Peyer's patch (tissue), 4 donors: ENCODE measurements around the gene TXNRD2. TPM values are rescaled to one million over a fixed set of nuclear protein-coding genes. Genes with fewer than 3 reads are reported as not detected.

ENCODE experiments used
- DNase-seq, 3 donors: peaks; one replicate each; pipeline ENCODE4 v3.0.0-alpha.2; 2017 to 2019
- H3K27ac ChIP-seq, 4 donors: fragments of 200-600 bp; sonication (generic); one replicate each; pipeline ENCODE4 v1.5.1; 2016 to 2019
- H3K27me3 ChIP-seq, 2 donors: fragments of 200-600 bp; sonication (generic); one replicate each; pipeline ENCODE4 v1.5.1; 2019
- H3K36me3 ChIP-seq, 3 donors: fragments of 200-600 bp; sonication (generic); one replicate each; pipeline ENCODE4 v1.5.1; 2016 to 2019
- H3K4me1 ChIP-seq, 4 donors: fragments of 200-600 bp; sonication (generic); one replicate each; pipeline ENCODE4 v1.5.1; 2016 to 2019
- H3K4me3 ChIP-seq, 4 donors: fragments of 200-600 bp; sonication (generic); 1 replicate in 3 of 4; 2 replicates in 1 of 4; pipeline ENCODE4 v1.5.1; 2016 to 2019; ENCODE audit warnings: mild to moderate bottlenecking in 1 of 4
- H3K9me3 ChIP-seq, 4 donors: fragments of 200-600 bp; sonication (generic); one replicate each; pipeline ENCODE4 v1.5.1; 2016 to 2019; ENCODE audit warnings: mild to moderate bottlenecking in 1 of 4
- CTCF ChIP-seq, 6 experiments: fragments of 450-650 bp in 4 of 6; fragments of 200-600 bp in 2 of 6; sonication (generic) in 1 of 6; IDR thresholded peaks; one replicate each; pipeline ENCODE4 v1.5.1; 2017 to 2019; ENCODE audit warnings: antibody characterized with exemption in 6 of 6, mild to moderate bottlenecking in 3 of 6, moderate library complexity in 1 of 6
- POLR2A ChIP-seq, 2 donors: fragments of 450-650 bp; IDR thresholded peaks; one replicate each; pipeline ENCODE4 v1.5.1; 2017; ENCODE audit warnings: antibody characterized with exemption in 2 of 2, mild to moderate bottlenecking in 2 of 2, moderate library complexity in 2 of 2
- total RNA-seq, 4 donors: library from RNA; depleted of rRNA; stranded (reverse); fragments of >200 nt; gene quantifications; one replicate each; pipeline ENCODE4 v1.1.0, GENCODE V29; 2016

Gene TXNRD2
- total RNA-seq, 4 donors from 2014 or later: 24.7 to 29.8 (median 27.2) TPM

- Histone ChIP-seq H3K27me3 (no peaks in the 10 kb centered on the region), H3K4me3 (no peak overlapping the region), H3K4me1 (peaks cover 0 to 10% (median 0%) of the 10 kb centered on the region in 4 donors), H3K36me3 (peaks cover 0 to 22% (median 0%) of the 10 kb centered on the region in 3 donors), H3K9me3 (no peaks in the 10 kb centered on the region), H3K27ac (no peak overlapping the region)
- TF ChIP-seq CTCF (IDR thresholded peaks at IDR 0.05): no peak
- no peak for TF ChIP-seq POLR2A (IDR thresholded peaks at IDR 0.05)
- no peak for DNase-seq
Measured at GRCh38 chr22:19902245-19902715, 39.3 kb downstream of the TXNRD2 start.

- peaks cover 0 to 28% (median 0%) of the 10 kb centered on the region in 3 donors for H3K36me3 ChIP-seq
- TF ChIP-seq POLR2A (IDR thresholded peaks at IDR 0.05) (no peak), CTCF (IDR thresholded peaks at IDR 0.05) (no peak)
- H3K9me3 ChIP-seq: no peaks in the 10 kb centered on the region
- peaks cover 0 to 10% (median 0%) of the 10 kb centered on the region in 4 donors for H3K4me1 ChIP-seq
- no peak overlapping the region for H3K4me3 ChIP-seq
- H3K27me3 ChIP-seq: no peaks in the 10 kb centered on the region
- no peak for DNase-seq
- no peak overlapping the region for H3K27ac ChIP-seq
Measured at GRCh38 chr22:19901577-19902244, 39.9 kb downstream of the TXNRD2 start.

GRCh38 chr22:19900707-19901436 is 40.7 kb downstream of the TXNRD2 start:
- Histone ChIP-seq H3K27me3 (no peaks in the 10 kb centered on the region), H3K9me3 (no peaks in the 10 kb centered on the region), H3K27ac (no peak overlapping the region), H3K4me1 (peaks cover 0 to 10% (median 0%) of the 10 kb centered on the region in 4 donors), H3K36me3 (peaks cover 0 to 30% (median 0%) of the 10 kb centered on the region in 3 donors), H3K4me3 (no peak overlapping the region)
- peak in 2 of 3 donors; percentile 59 to 67 for DNase-seq
- TF ChIP-seq POLR2A (IDR thresholded peaks at IDR 0.05) (no peak), CTCF (IDR thresholded peaks at IDR 0.05) (no peak)

GRCh38 chr22:19898831-19899567 is 42.6 kb downstream of the TXNRD2 start:
- Histone ChIP-seq H3K4me1 (peaks cover 0 to 10% (median 0%) of the 10 kb centered on the region in 4 donors), H3K36me3 (peaks cover 0 to 38% (median 0%) of the 10 kb centered on the region in 3 donors), H3K4me3 (no peak overlapping the region), H3K27ac (no peak overlapping the region), H3K27me3 (no peaks in the 10 kb centered on the region), H3K9me3 (no peaks in the 10 kb centered on the region)
- no peak for DNase-seq
- TF ChIP-seq POLR2A (IDR thresholded peaks at IDR 0.05): no peak
- TF ChIP-seq CTCF (IDR thresholded peaks at IDR 0.05): no peak

- no peak overlapping the region for H3K4me3 ChIP-seq
- H3K27ac ChIP-seq: no peak overlapping the region
- H3K9me3 ChIP-seq: no peaks in the 10 kb centered on the region
- no peak for TF ChIP-seq POLR2A (IDR thresholded peaks at IDR 0.05)
- TF ChIP-seq CTCF (IDR thresholded peaks at IDR 0.05): no peak
- peaks cover 0 to 38% (median 0%) of the 10 kb centered on the region in 3 donors for H3K36me3 ChIP-seq
- H3K27me3 ChIP-seq: no peaks in the 10 kb centered on the region
- peaks cover 0 to 10% (median under 1%) of the 10 kb centered on the region in 4 donors for H3K4me1 ChIP-seq
- DNase-seq: no peak
Measured at GRCh38 chr22:19898145-19898544, 43.5 kb downstream of the TXNRD2 start.
